ENCODE results near the gene MTHFSD.
"Not testable (repeated sequence)": the region's sequence is repeated elsewhere in the genome, so short reads cannot be mapped to it uniquely, and the experiment has no call there.

MTHFSD gene

GRCh38 chr16:86554917-86555703, at the start of gene MTHFSD:
Gene MTHFSD, minus strand, starts transcription at chr16:86555235. Its CDS starts 51 bp downstream, at chr16:86555184.
- DNase-seq (ENCODE audit: low read depth), result peak; percentile 84

GRCh38 chr16:86604436-86605193, 49.6 kb upstream of the MTHFSD start:
- no peak for DNase-seq (ENCODE audit: low read depth)

- no peak for DNase-seq (ENCODE audit: low read depth)
Measured at GRCh38 chr16:86602521-86602920, 47.5 kb upstream of the MTHFSD start.

GRCh38 chr16:86601356-86601755, 46.3 kb upstream of the MTHFSD start:
- no peak for DNase-seq (ENCODE audit: low read depth)

- DNase-seq (ENCODE audit: low read depth), result peak; percentile 38
Measured at GRCh38 chr16:86598607-86599565, 43.9 kb upstream of the MTHFSD start.

GRCh38 chr16:86597880-86598606, 43.0 kb upstream of the MTHFSD start:
- peak; percentile 36 for DNase-seq (ENCODE audit: low read depth)

- no peak for DNase-seq (ENCODE audit: low read depth)
Measured at GRCh38 chr16:86597126-86597879, 42.3 kb upstream of the MTHFSD start.

- peak; percentile 53 for DNase-seq (ENCODE audit: low read depth)
Measured at GRCh38 chr16:86595983-86596605, 41.1 kb upstream of the MTHFSD start.

GRCh38 chr16:86594721-86595120, 39.7 kb upstream of the MTHFSD start:
- DNase-seq (ENCODE audit: low read depth), result no peak

GRCh38 chr16:86593913-86594620, 39.0 kb upstream of the MTHFSD start:
- no peak for DNase-seq (ENCODE audit: low read depth)

- no peak for DNase-seq (ENCODE audit: low read depth)
Measured at GRCh38 chr16:86591270-86591669, 36.2 kb upstream of the MTHFSD start.

- DNase-seq (ENCODE audit: low read depth), result peak; percentile 82
Measured at GRCh38 chr16:86590501-86591144, 35.6 kb upstream of the MTHFSD start.

- DNase-seq (ENCODE audit: low read depth), result not testable (repeated sequence)
Measured at GRCh38 chr16:86587955-86588354, 32.9 kb upstream of the MTHFSD start.

- no peak for DNase-seq (ENCODE audit: low read depth)
Measured at GRCh38 chr16:86587487-86587886, 32.5 kb upstream of the MTHFSD start.

- DNase-seq (ENCODE audit: low read depth), result no peak
Measured at GRCh38 chr16:86585821-86586611, 31.0 kb upstream of the MTHFSD start.

- DNase-seq (ENCODE audit: low read depth), result no peak
Measured at GRCh38 chr16:86584726-86585721, 30.0 kb upstream of the MTHFSD start.

Measured in amniotic epithelial cell (primary cell).